ENCODE data around the gene PEF1.
A peak's percentile ranks its signal among the peaks of the same experiment; 100 is the strongest.

PEF1 gene

GRCh38 chr1:31583995-31584868 lies 60.4 kb downstream of the PEF1 start:
- TF ChIP-seq CTCF (conservative IDR thresholded peaks at IDR 0.05; ENCODE audit: control insufficient read depth, insufficient read depth, low read depth, low read length): no peak
- peak; percentile 21 for DNase-seq (ENCODE audit: low read depth)
- H3K4me3 ChIP-seq (ENCODE audit: control insufficient read depth, low read depth, low read length): no peak overlapping the region

GRCh38 chr1:31583082-31583994 lies 61.3 kb downstream of the PEF1 start:
- no peak for TF ChIP-seq CTCF (conservative IDR thresholded peaks at IDR 0.05; ENCODE audit: control insufficient read depth, insufficient read depth, low read depth, low read length)
- H3K4me3 ChIP-seq (ENCODE audit: control insufficient read depth, low read depth, low read length): no peak overlapping the region
- DNase-seq (ENCODE audit: low read depth): no peak

- DNase-seq (ENCODE audit: low read depth): no peak
- TF ChIP-seq CTCF (conservative IDR thresholded peaks at IDR 0.05; ENCODE audit: control insufficient read depth, insufficient read depth, low read depth, low read length): no peak
- no peak overlapping the region for H3K4me3 ChIP-seq (ENCODE audit: control insufficient read depth, low read depth, low read length)
Measured at GRCh38 chr1:31581821-31582810, 62.6 kb downstream of the PEF1 start.

- H3K4me3 ChIP-seq (ENCODE audit: control insufficient read depth, low read depth, low read length): no peak overlapping the region
- DNase-seq (ENCODE audit: low read depth): no peak
- no peak for TF ChIP-seq CTCF (conservative IDR thresholded peaks at IDR 0.05; ENCODE audit: control insufficient read depth, insufficient read depth, low read depth, low read length)
Measured at GRCh38 chr1:31580891-31581603, 63.6 kb downstream of the PEF1 start.

GRCh38 chr1:31580513-31580870 lies 64.2 kb downstream of the PEF1 start:
- no peak for TF ChIP-seq CTCF (conservative IDR thresholded peaks at IDR 0.05; ENCODE audit: control insufficient read depth, insufficient read depth, low read depth, low read length)
- DNase-seq (ENCODE audit: low read depth): no peak
- H3K4me3 ChIP-seq (ENCODE audit: control insufficient read depth, low read depth, low read length): no peak overlapping the region
